ENCODE measurements around the gene ETS2.

ETS2 gene

DNA sequence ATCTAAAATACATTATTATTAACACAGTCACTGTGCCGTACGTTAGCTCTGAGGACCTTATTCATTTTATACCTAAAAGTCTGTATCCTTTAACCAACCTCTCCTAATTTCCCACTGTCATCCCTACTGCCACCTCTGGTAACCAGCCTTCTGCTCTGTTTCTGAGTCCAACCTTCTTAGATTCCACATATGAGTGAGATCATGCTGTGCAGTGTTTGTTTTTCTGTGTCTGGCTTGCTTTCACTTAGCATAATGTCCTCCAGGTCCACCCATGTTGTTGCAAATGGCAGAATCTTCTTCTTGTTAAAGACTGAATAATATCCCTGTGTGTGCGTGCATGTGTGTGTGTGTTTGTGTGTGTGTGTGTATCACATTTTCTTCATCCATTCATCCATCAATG lies 64.2 kb downstream of the ETS2 start:
- no peak for DNase-seq (ENCODE audit: extremely low spot score)
- POLR2A ChIA-PET, result no interaction called here
- TF ChIP-seq, protein P1, sequence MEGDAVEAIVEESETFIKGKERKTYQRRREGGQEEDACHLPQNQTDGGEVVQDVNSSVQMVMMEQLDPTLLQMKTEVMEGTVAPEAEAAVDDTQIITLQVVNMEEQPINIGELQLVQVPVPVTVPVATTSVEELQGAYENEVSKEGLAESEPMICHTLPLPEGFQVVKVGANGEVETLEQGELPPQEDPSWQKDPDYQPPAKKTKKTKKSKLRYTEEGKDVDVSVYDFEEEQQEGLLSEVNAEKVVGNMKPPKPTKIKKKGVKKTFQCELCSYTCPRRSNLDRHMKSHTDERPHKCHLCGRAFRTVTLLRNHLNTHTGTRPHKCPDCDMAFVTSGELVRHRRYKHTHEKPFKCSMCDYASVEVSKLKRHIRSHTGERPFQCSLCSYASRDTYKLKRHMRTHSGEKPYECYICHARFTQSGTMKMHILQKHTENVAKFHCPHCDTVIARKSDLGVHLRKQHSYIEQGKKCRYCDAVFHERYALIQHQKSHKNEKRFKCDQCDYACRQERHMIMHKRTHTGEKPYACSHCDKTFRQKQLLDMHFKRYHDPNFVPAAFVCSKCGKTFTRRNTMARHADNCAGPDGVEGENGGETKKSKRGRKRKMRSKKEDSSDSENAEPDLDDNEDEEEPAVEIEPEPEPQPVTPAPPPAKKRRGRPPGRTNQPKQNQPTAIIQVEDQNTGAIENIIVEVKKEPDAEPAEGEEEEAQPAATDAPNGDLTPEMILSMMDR (IDR thresholded peaks at IDR 0.05; ENCODE audit: control extremely low read depth, extremely low read depth, low read depth, missing control alignments), result no peak
- CTCF ChIA-PET, result no interaction called here

Data from GM10248 (cell line).